HG03045 (cell line): ENCODE measurements around the gene AMFR.

Experiments used
- ATAC-seq: cut with Tn5 transposase; IDR thresholded peaks from one replicate; pipeline ENCODE4 v1.9.1; 2021; ENCODE audit warnings: mild to moderate bottlenecking, moderate library complexity; ENCODE audit not compliant: unreplicated experiment

Gene AMFR

DNA sequence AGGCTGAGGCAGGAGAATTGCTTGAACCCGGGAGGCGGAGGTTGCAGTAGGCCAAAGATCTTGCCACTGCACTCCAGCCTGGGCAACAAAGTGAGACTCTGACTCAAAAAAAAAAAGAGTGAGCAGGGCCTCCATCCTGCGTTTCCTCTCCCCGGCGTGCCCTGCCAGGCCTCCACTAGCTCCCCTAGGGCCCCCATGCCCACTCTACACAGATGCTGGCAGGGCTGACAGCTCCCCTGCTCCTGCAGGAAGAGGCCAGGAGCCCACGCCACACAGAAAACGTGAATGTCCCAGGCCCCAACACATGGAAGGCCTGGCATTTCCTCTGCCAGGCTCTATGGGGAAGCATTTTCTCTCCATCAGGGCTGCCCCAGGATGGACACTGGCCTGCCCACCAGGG, 109.4 kb downstream of the AMFR start:
- no peak for ATAC-seq

DNA sequence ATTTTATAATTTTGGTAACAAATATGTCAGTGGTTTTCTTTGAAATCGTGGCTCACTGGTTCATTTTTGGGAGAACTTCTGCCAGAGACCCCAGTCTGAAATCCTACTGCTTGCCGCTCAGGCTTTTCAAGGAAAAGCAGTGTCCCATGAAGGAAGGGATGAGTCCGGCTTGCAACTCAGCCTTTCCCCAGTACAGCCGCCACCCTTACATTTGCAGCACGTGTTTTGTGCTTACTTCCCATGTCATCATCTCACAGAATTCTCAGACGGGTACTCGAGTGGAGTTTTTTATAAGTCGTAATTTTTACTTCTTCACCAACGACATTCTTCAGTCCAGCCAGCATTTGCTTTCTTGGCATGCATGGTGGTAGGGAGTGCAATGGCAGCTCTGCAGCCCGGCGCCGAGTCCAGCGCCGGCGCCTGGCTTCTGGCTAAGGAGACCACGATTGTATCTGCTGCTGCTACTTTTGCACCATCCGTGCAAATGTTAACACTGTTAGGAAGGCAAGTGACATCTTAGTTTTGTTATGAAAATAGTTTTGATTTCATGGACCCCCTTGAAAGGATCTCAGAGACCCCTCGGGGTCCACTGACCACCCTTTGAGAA, 111.0 kb downstream of the AMFR start:
- ATAC-seq, result no peak

GRCh38 chr16:56312556-56312955, 112.8 kb downstream of the AMFR start:
- ATAC-seq, result no peak

GRCh38 chr16:56312028-56312300, 113.4 kb downstream of the AMFR start:
- no peak for ATAC-seq
